ENCODE data around the gene PAK4.

- TF ChIP-seq CTCF (IDR thresholded peaks at IDR 0.05) (no peak), EP300 (IDR thresholded peaks at IDR 0.05) (no peak), POLR2AphosphoS5 (IDR thresholded peaks at IDR 0.05) (no peak)
Observed at GRCh38 chr19:39181500-39182173, 56.1 kb downstream of the PAK4 start.

Data from suprapubic skin (tissue), 4 donors.